T-helper 17 cell (primary cell): ENCODE data around the gene FGF12. TPM values are rescaled to one million over a fixed set of nuclear protein-coding genes. Genes with fewer than 3 reads are reported as not detected.

Experiments
- ATAC-seq: fragments of 150-1000 bp; cut with Tn5 transposase; 2 replicates; pipeline ENCODE4 v1.10.0; 2021; ENCODE audit warnings: mild to moderate bottlenecking, moderate library complexity
- DNase-seq, 3 donors: peaks; one replicate each; pipeline versions ENCODE4 v3.0.0 to v3.0.0-alpha.2; 2020 to 2021
- H3K9me3 ChIP-seq: one replicate; pipeline ENCODE4 v1.7.0; 2013; ENCODE audit warnings: low read length, mild to moderate bottlenecking; ENCODE audit not compliant: control insufficient read depth, poor library complexity, severe bottlenecking
- H3K27ac Mint-ChIP-seq: one replicate; pipeline ENCODE4 v1.8.0; 2022; ENCODE audit warnings: mild to moderate bottlenecking, moderate library complexity, mixed read lengths
- H3K27me3 Mint-ChIP-seq: one replicate; pipeline ENCODE4 v1.8.0; 2022; ENCODE audit warnings: mixed read lengths
- H3K36me3 Mint-ChIP-seq: one replicate; pipeline ENCODE4 v1.8.0; 2022; ENCODE audit warnings: low read depth, mixed read lengths
- H3K4me1 Mint-ChIP-seq: one replicate; pipeline ENCODE4 v1.8.0; 2022; ENCODE audit warnings: mild to moderate bottlenecking, mixed read lengths
- H3K4me3 Mint-ChIP-seq: one replicate; pipeline ENCODE4 v1.8.0; 2022; ENCODE audit warnings: mild to moderate bottlenecking, moderate library complexity, mixed read lengths
- total RNA-seq, 4 donors: library from RNA in 2 of 4; stranded (reverse) in 2 of 4; gene quantifications; one replicate each; pipeline ENCODE4 v1.2.3 and lab custom pipeline; 2022 to 2026

Gene FGF12
- total RNA-seq, 2 donors from 2014 or later, result 0.35 TPM; not detected in 1

DNA sequence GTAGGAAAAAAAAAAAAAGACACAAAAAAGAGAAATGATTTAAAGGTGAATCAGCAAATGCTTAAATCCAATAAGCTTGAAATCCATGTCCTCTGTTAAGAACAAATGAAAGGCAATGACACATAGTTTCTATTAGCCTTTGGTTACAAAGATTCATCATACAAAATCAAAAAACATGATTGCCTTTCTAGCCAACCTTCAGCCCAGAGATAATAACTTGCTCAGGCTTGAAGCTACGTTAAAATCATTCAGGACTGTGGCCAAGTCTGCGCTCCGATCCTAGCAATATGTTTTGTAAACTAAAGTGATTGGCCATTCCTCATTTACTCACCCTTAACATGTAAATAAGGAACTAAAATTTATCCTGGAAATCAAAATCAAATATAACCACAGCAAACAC, 556.7 kb downstream of the FGF12 start:
- Mint-ChIP-seq H3K36me3 (no peaks in the 10 kb centered on the region), H3K4me1 (no peaks in the 10 kb centered on the region)
- ATAC-seq, result no peak

DNA sequence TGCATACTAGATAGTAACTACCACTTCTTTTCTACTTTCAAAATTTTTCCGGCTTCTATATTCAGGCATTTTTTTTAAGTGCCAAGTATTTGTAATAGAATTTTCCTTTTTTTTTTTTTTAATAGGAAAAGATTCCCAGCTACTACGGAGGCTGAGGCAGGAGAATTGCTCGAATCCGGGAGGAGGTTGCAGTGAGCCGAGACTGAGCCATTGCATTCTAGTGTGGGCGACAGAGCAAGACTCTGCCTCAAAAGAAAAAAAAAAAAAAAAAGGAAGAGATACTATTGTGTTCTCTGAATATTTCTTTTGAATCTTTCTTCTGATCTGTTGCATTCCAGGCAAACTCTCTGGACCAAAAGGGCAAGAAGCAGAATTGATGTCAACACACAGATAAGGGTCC, 557.3 kb downstream of the FGF12 start:
- DNase-seq (no peak), ATAC-seq (no peak)
- H3K9me3 ChIP-seq, result no peaks in the 10 kb centered on the region
- H3K27ac Mint-ChIP-seq, result no peak overlapping the region
- H3K27me3 Mint-ChIP-seq, result no peaks in the 10 kb centered on the region
- H3K36me3 Mint-ChIP-seq, result no peaks in the 10 kb centered on the region
- H3K4me1 Mint-ChIP-seq, result no peaks in the 10 kb centered on the region
- no peak overlapping the region for H3K4me3 Mint-ChIP-seq

More for the DNA sequence above, 556.7 kb downstream of the FGF12 start:
- DNase-seq, result no peak
- Mint-ChIP-seq H3K4me3 (no peak overlapping the region), H3K27ac (no peak overlapping the region), H3K27me3 (no peaks in the 10 kb centered on the region)
- H3K9me3 ChIP-seq, result no peaks in the 10 kb centered on the region

DNA sequence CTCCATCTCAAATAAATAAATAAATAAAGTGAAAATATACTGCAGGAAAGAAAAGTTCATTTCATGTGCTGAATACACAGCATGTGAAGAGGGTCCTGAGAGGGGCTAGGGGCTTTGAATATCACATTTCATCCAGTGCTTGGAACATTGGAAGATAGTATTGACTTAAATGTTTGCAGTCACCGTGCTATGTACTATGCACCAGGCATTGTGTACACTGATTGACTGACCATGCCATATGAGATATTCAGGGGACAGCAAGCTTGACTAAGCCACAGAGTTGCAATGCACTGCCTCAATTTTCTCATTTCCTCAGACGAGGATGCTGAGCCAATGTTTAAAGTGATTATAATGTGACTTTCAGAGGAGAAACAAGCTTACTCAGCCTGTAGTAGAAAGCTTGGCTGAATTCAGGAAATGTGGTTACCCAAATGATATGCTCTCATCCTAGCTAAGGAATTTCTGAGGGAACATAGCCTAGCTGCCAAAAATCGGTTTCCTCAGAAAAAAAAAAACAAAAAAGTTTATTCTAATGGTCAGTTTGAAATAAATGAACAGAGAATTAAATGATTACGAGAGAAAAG, 557.9 kb downstream of the FGF12 start:
- H3K4me1 Mint-ChIP-seq, result no peaks in the 10 kb centered on the region
- no peak overlapping the region for H3K4me3 Mint-ChIP-seq
- no peaks in the 10 kb centered on the region for H3K36me3 Mint-ChIP-seq
- no peak for ATAC-seq
- no peak overlapping the region for H3K27ac Mint-ChIP-seq
- no peak for DNase-seq
- no peaks in the 10 kb centered on the region for H3K27me3 Mint-ChIP-seq
- H3K9me3 ChIP-seq, result no peaks in the 10 kb centered on the region

DNA sequence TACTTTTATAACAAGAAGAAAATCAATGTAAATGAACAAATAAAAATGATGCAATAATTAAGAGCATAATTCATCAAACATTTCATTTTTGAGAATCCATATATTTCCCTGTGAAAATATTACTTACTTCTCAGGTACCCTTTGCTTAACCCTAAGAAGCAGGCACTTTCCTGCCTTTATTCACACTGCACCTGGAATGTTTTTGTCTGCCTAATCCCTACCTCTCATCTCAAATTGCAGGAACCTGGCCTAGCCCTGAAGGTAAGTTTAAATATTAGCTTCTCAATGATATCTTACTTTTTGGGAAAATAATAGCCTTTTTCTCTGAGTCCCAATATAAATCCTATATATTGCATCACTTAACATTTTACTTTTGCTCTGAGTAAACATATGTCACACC, 559.1 kb downstream of the FGF12 start:
- H3K4me1 Mint-ChIP-seq, result no peaks in the 10 kb centered on the region
- no peaks in the 10 kb centered on the region for H3K36me3 Mint-ChIP-seq
- no peaks in the 10 kb centered on the region for H3K27me3 Mint-ChIP-seq
- no peak for ATAC-seq
- no peaks in the 10 kb centered on the region for H3K9me3 ChIP-seq
- H3K27ac Mint-ChIP-seq, result no peak overlapping the region
- H3K4me3 Mint-ChIP-seq, result no peak overlapping the region
- DNase-seq, result no peak

DNA sequence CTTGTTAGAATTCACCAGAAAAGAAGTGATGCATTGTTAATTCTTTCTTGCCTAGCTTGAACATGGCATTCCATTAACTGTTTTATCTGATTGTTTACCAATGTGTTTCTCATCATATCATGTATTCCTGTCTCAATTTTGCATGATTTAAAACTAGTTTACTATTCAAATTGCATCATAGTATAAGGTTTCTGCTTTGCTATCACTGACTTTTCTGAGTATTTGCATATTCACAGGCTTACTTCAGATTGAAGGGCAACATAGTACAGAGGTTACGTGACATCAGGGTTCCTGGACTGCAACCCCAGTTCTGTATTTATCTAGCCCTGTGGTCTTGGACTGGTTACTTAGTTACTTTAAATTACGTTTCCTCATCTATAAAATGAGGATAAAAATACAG, 561.8 kb downstream of the FGF12 start:
- DNase-seq, result no peak
- H3K4me1 Mint-ChIP-seq, result no peaks in the 10 kb centered on the region
- no peaks in the 10 kb centered on the region for H3K27me3 Mint-ChIP-seq
- no peak overlapping the region for H3K27ac Mint-ChIP-seq
- H3K4me3 Mint-ChIP-seq, result no peak overlapping the region
- ATAC-seq, result no peak
- no peaks in the 10 kb centered on the region for H3K36me3 Mint-ChIP-seq
- no peaks in the 10 kb centered on the region for H3K9me3 ChIP-seq

DNA sequence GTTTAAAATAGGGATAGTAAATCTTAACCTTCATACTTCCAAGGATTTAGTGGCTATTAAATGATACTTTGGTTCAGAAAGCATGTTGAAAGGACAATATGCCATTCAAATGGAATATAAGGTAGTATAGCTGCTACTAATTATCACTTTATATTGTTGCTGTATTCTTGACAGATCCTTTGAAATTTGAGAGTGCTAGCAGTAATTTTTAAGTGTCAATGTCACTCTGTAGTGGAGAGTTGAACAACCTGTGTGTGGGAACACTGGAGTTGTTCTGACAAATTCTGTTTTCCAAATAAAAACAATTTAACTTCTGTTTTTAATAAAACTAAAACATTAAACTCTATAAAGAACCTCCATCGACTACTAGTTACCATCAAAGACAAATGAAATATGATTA, 565.7 kb downstream of the FGF12 start:
- ATAC-seq (no peak), DNase-seq (no peak)
- H3K9me3 ChIP-seq, result no peaks in the 10 kb centered on the region
- H3K4me3 Mint-ChIP-seq, result no peak overlapping the region
- H3K27ac Mint-ChIP-seq, result no peak overlapping the region
- no peaks in the 10 kb centered on the region for H3K4me1 Mint-ChIP-seq
- H3K27me3 Mint-ChIP-seq, result no peaks in the 10 kb centered on the region
- no peaks in the 10 kb centered on the region for H3K36me3 Mint-ChIP-seq

DNA sequence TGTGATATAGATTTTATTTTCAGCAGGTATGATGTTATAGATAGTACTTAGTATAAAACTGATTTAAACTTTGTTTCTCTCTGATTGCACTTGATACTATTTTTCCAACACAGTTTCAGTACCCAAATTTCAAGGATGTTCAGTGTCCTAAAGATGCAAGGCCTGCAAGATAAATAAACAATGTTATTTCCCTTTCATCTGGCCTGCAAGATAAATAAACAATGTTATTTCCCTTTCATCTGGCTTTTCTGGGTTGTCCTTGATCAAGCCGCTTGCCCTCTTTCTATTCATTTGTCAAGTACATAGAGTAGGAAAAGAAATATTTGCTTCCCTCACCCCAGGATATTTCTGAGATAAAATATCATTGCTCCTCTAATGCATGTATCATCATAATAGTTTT, 571.0 kb downstream of the FGF12 start:
- no peak overlapping the region for H3K27ac Mint-ChIP-seq
- no peak for DNase-seq
- no peak for ATAC-seq
- H3K4me1 Mint-ChIP-seq, result no peaks in the 10 kb centered on the region
- no peaks in the 10 kb centered on the region for H3K9me3 ChIP-seq
- no peaks in the 10 kb centered on the region for H3K36me3 Mint-ChIP-seq
- no peak overlapping the region for H3K4me3 Mint-ChIP-seq
- H3K27me3 Mint-ChIP-seq, result no peaks in the 10 kb centered on the region

DNA sequence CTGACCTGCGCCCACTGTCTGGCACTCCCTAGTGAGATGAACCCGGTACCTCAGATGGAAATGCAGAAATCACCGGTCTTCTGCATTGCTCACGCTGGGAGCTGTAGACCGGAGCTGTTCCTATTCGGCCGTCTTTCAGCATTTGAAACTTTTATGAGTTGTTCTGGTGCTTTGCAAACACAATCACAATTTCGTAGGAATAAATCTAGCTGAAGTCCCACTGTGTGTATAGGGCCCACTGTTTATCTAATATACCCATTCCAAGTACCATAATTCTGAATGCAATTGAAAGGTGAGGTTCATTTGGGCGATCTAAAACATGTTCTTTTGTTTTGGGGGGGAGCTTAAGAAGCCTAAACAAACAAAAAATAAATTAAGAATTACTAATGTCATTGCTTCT, 572.1 kb downstream of the FGF12 start:
- no peak overlapping the region for H3K4me3 Mint-ChIP-seq
- no peaks in the 10 kb centered on the region for H3K36me3 Mint-ChIP-seq
- H3K27ac Mint-ChIP-seq, result no peak overlapping the region
- no peaks in the 10 kb centered on the region for H3K4me1 Mint-ChIP-seq
- ATAC-seq (no peak), DNase-seq (no peak)
- H3K9me3 ChIP-seq, result no peaks in the 10 kb centered on the region
- H3K27me3 Mint-ChIP-seq, result no peaks in the 10 kb centered on the region

DNA sequence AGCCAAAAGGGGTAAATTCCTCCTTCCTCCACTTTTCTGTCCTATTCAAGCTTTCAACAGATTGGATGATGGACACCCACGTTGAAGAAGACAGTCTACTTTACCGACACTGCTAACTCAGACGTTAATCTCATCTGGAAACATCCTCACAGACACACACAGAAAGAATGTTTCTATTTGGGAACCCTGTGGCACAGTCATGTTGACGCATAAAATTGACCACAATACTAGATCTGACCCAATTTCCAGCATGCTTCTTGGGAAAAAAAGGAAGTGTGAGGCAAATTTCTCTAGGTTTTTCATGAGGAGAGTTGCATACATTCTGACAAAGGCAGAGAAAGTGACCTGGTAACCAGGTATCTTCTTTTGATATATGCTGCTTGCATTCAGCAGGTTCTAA, 594.1 kb downstream of the FGF12 start:
- Mint-ChIP-seq H3K4me1 (no peaks in the 10 kb centered on the region), H3K36me3 (no peaks in the 10 kb centered on the region), H3K4me3 (no peak overlapping the region), H3K27me3 (no peaks in the 10 kb centered on the region), H3K27ac (no peak overlapping the region)
- no peak for ATAC-seq
- no peaks in the 10 kb centered on the region for H3K9me3 ChIP-seq
- DNase-seq, result no peak

DNA sequence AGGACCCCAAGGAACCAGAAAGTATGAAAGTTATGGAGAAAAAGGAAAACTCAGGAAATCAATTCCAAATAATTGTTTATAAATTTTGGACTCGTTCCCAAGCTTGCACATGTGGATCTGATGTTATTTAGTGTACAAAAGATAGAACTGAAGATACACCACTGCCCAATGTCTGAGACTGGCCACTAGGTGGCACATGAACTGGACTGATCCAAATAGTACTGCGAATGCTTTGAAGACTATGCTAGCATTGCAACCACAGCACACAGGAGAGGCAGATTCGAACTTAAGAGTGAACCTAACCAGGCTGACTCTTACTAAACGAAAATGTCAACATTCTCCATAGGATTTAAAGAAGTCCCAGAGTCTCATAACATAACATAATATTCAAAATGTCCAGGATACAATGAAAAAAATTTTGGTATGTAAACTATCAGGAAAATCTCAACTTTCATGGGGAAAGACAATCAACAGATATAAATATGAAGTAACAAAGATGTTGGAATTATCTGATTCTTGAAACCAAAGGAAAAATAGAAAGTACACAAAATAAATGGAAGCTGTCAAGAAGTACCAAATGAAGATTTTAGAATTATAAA, 596.7 kb downstream of the FGF12 start:
- no peaks in the 10 kb centered on the region for H3K9me3 ChIP-seq
- Mint-ChIP-seq H3K36me3 (no peaks in the 10 kb centered on the region), H3K27me3 (no peaks in the 10 kb centered on the region), H3K4me3 (no peak overlapping the region), H3K4me1 (no peaks in the 10 kb centered on the region), H3K27ac (no peak overlapping the region)
- DNase-seq, result no peak
- no peak for ATAC-seq

DNA sequence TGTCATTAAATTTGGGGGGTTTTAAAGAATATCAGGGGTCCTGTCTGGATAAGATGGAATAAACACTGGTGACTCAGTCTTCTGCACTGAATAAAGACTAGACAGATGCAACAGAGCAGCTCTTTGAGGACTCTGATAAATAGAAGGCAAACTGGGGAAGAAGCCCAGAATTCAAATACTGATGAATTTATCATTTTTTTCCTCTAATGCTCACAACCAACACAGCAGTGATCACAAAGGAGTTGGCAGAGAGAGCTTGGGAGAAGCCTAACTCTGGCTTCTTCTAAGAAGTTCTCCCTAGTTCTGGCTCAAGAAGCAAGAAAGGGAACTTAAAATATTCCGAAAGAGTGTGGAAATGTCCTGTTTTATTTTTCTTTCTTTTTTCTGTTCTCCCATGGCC, 597.8 kb downstream of the FGF12 start:
- ATAC-seq, result no peak
- H3K27ac Mint-ChIP-seq, result no peak overlapping the region
- H3K9me3 ChIP-seq, result no peaks in the 10 kb centered on the region
- no peaks in the 10 kb centered on the region for H3K36me3 Mint-ChIP-seq
- DNase-seq, result no peak
- no peak overlapping the region for H3K4me3 Mint-ChIP-seq
- no peaks in the 10 kb centered on the region for H3K4me1 Mint-ChIP-seq
- no peaks in the 10 kb centered on the region for H3K27me3 Mint-ChIP-seq

DNA sequence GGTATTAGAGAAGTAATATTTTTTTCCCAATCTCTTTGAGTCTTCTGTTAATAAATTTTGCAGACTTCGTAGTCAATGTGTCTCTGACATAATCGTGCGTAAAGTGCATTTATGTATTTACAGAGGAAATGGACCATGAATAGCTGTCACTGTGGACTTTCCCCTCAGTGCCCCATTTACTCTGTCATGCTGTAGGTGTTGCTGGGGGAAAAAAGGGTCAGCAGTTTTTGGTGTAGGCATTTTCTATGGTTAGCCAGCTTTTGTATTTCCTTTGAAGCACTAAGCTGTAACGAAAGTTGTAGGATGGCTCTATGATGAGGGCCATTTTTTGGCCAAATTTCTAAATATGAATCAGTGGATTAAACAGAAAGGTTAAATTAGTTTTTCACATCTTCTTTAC, 598.4 kb downstream of the FGF12 start:
- no peaks in the 10 kb centered on the region for H3K9me3 ChIP-seq
- H3K27ac Mint-ChIP-seq, result no peak overlapping the region
- ATAC-seq, result no peak
- no peaks in the 10 kb centered on the region for H3K4me1 Mint-ChIP-seq
- no peak for DNase-seq
- no peaks in the 10 kb centered on the region for H3K36me3 Mint-ChIP-seq
- no peak overlapping the region for H3K4me3 Mint-ChIP-seq
- H3K27me3 Mint-ChIP-seq, result no peaks in the 10 kb centered on the region

DNA sequence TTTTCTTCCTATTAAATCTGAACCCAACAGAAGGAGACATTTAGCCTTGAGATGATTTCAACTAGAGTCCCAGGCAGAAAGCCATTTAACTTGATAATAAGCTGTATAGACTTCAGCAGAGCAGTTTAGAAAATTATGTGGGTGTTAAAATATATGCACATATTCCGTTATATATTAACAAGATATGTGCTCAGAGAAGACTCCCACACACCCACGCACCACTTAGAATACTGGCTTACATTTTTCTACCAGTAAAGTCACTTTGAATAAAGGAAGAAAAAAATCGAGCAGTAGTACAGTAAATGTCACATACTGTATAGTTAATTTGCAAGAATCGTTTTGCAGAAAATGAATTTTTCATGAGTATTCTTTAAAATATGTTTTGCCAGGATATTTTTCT, 599.3 kb downstream of the FGF12 start:
- no peak for ATAC-seq
- no peaks in the 10 kb centered on the region for H3K27me3 Mint-ChIP-seq
- H3K4me3 Mint-ChIP-seq, result no peak overlapping the region
- H3K27ac Mint-ChIP-seq, result no peak overlapping the region
- H3K36me3 Mint-ChIP-seq, result no peaks in the 10 kb centered on the region
- no peaks in the 10 kb centered on the region for H3K4me1 Mint-ChIP-seq
- no peak for DNase-seq
- no peaks in the 10 kb centered on the region for H3K9me3 ChIP-seq

DNA sequence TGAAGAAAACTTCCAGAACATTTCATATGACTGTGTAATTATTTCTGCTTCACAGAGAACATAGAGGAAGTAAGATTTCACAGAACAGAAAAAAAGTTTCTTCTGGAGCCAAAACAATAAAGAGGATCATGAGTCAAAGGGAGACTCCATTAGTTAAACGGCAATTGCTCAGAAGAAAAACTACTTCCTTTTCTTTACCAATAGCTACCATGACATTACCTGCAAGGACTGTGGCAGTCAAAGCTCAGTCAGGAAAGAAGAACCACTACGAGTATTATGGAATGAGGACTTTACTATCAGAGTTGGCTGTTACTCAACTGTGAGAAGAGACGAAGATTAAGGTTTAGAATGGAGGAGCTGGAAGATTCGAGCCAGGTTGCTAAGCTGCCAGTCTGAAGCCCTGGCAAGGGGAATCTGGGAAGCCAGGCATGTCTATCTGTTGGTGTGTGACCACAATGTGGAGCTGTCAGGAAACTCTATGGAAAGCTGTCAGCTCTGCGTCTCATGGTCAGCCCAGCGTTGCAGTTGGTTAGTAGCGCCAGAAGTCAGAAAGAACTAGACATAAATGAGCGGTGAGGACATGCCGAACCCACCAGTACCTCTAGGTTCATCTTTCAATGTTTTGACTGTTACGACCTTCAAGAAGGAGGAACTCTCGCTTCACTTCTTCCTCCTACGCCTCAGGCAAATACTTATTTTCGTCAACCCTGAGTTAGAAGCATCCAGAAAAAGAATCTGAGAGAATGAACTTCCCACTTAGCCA, 604.3 kb downstream of the FGF12 start:
- Mint-ChIP-seq H3K4me3 (no peak overlapping the region), H3K27me3 (no peaks in the 10 kb centered on the region), H3K36me3 (no peaks in the 10 kb centered on the region), H3K4me1 (no peaks in the 10 kb centered on the region), H3K27ac (no peak overlapping the region)
- ATAC-seq (no peak), DNase-seq (no peak)
- no peaks in the 10 kb centered on the region for H3K9me3 ChIP-seq
